BJ (cell line): Measurements from ENCODE around the gene ALDH6A1. TPM values are rescaled to one million over a fixed set of nuclear protein-coding genes. Genes with fewer than 3 reads are reported as not detected.

Source experiments
- CTCF ChIA-PET: fragments of 350-600 bp; formaldehyde crosslinking; extraction: SDS; loops from one replicate; lab custom pipeline; 2021; ENCODE audit warnings: antibody characterized with exemption, inconsistent platforms; lab: Yijun Ruan, JAX
- POLR2A ChIA-PET: fragments of 300-600 bp; sonication (Branson Sonifier 250); formaldehyde crosslinking; extraction: SDS; loops from one replicate; lab custom pipeline; 2021; ENCODE audit warnings: antibody characterized with exemption; lab: Charles Lee
- DNase-seq: peaks from one replicate; pipeline ENCODE4 v3.0.0-alpha.2; 2011; ENCODE audit warnings: low read depth
- H3K27me3 ChIP-seq: 2 replicates; pipeline ENCODE4 v1.6.0; 2011; ENCODE audit warnings: low read length; ENCODE audit not compliant: control insufficient read depth, insufficient read depth
- H3K36me3 ChIP-seq: 2 replicates; pipeline ENCODE4 v1.5.1; 2011; ENCODE audit warnings: low read length; ENCODE audit not compliant: control insufficient read depth, insufficient read depth
- H3K4me3 ChIP-seq: 2 replicates; pipeline ENCODE4 v1.5.1; 2011; ENCODE audit warnings: low read depth, mild to moderate bottlenecking, control low read depth, low read length
- CTCF ChIP-seq: IDR thresholded peaks from 2 replicates; pipeline ENCODE4 v1.5.1; 2011; ENCODE audit warnings: low read depth, mild to moderate bottlenecking, control low read depth, inconsistent platforms, low read length, moderate library complexity; ENCODE audit not compliant: insufficient read depth
- polyA plus RNA-seq: library from polyadenylated mRNA; depleted of rRNA; stranded (reverse); fragments of >200 nt; gene quantifications from 2 replicates; pipeline ENCODE4 v1.2.3, GENCODE V29; 2011

The ALDH6A1 gene
- polyA plus RNA-seq, 1 experiment = 9.1 TPM

- ChIA-PET CTCF (no interaction called here), POLR2A (no interaction called here)
- no peak overlapping the region for H3K4me3 ChIP-seq
- no peaks in the 10 kb centered on the region for H3K27me3 ChIP-seq
- H3K36me3 ChIP-seq = no peaks in the 10 kb centered on the region; the same call in 1 of the 2 replicates
- no peak for DNase-seq
- TF ChIP-seq CTCF = no peak
Measured at GRCh38 chr14:74048281-74048680, 36.0 kb downstream of the ALDH6A1 start.

- no peak for DNase-seq
- H3K27me3 ChIP-seq = no peaks in the 10 kb centered on the region
- no peak for TF ChIP-seq CTCF
- ChIA-PET CTCF (interaction anchor here (1.7 kb wide), 1 partner anchor 13 kb away, joined by 5 read pairs; no protein-coding TSS in a partner anchor), POLR2A (no interaction called here)
- no peaks in the 10 kb centered on the region; the same call in 1 of the 2 replicates for H3K36me3 ChIP-seq
- H3K4me3 ChIP-seq = no peak overlapping the region
Measured at GRCh38 chr14:74045522-74045921, 38.7 kb downstream of the ALDH6A1 start.

GRCh38 chr14:74042296-74042695, 42.0 kb downstream of the ALDH6A1 start:
- no peak overlapping the region for H3K4me3 ChIP-seq
- no peak for DNase-seq
- no peaks in the 10 kb centered on the region for H3K27me3 ChIP-seq
- ChIA-PET POLR2A (no interaction called here), CTCF (interaction anchor here (1.2 kb wide), 1 partner anchor 209 kb away, joined by 3 read pairs; no protein-coding TSS in a partner anchor)
- H3K36me3 ChIP-seq = no peaks in the 10 kb centered on the region; the same call in 1 of the 2 replicates
- no peak for TF ChIP-seq CTCF

- H3K27me3 ChIP-seq = no peaks in the 10 kb centered on the region
- ChIA-PET CTCF (no interaction called here), POLR2A (no interaction called here)
- H3K36me3 ChIP-seq = no peaks in the 10 kb centered on the region
- DNase-seq = no peak
- H3K4me3 ChIP-seq = no peak overlapping the region
- TF ChIP-seq CTCF = peak; percentile 54
Measured at GRCh38 chr14:74038020-74038859, 46.0 kb downstream of the ALDH6A1 start.

GRCh38 chr14:74035556-74035955, 48.7 kb downstream of the ALDH6A1 start:
- POLR2A ChIA-PET = no interaction called here
- no peak for TF ChIP-seq CTCF
- no peaks in the 10 kb centered on the region for H3K27me3 ChIP-seq
- CTCF ChIA-PET = no interaction called here
- H3K36me3 ChIP-seq = no peaks in the 10 kb centered on the region
- no peak overlapping the region for H3K4me3 ChIP-seq
- DNase-seq = no peak
